ENCODE measurements around the gene NTRK1.

NTRK1 gene

GRCh38 chr1:156849151-156849496 lies 11.5 kb upstream of the NTRK1 start:
- no peak for TF ChIP-seq CTCF (conservative IDR thresholded peaks at IDR 0.05; ENCODE audit: low read depth, low read length)
- H3K4me3 ChIP-seq (IDR thresholded peaks at IDR 0.05; ENCODE audit: insufficient read depth, low read depth, low read length) = no peak overlapping the region
- H3K27me3 ChIP-seq (ENCODE audit: insufficient read depth, low read depth) = peaks cover 54% of the 10 kb centered on the region

DNA sequence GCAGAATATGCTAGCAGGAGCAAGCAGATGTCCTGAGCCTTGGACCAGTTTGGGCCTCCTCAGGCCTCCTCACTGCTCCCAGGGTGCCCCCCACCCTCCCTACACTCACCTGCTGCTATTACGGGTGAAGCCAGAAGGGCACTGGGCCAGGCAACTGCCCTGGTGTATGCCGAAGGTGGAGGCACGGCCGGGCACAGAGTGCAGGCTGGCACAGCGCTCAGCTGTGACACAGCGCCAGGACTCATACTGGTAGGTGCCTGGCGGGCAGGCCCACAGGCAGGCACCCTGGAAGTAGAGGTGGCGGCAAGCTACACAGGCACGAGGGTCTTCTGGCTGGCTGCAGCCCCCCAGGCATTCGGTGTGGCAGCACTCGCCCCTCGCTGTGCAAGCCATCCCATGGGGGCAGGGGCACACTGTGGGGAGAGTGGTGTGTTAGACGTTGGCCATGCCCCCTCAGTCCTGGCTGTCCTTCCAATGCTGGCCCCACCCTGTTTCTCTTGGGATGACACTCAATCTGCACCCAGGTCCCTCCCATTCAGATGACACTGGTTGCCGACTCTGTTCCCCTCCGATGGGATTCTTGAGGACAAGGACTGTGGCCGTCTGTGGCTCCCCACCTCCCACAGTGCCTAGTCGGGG lies 8.8 kb upstream of the NTRK1 start:
- no peak overlapping the region for H3K4me3 ChIP-seq (IDR thresholded peaks at IDR 0.05; ENCODE audit: insufficient read depth, low read depth, low read length)
- H3K27ac ChIP-seq = no peak overlapping the region
- no peak overlapping the region for H3K4me2 ChIP-seq
- no peak for TF ChIP-seq CTCF (conservative IDR thresholded peaks at IDR 0.05; ENCODE audit: low read depth, low read length)
- H3K79me2 ChIP-seq (ENCODE audit: insufficient read depth, low read depth) = no peaks in the 10 kb centered on the region
- H3K36me3 ChIP-seq (ENCODE audit: insufficient read depth) = no peaks in the 10 kb centered on the region
- H3K4me1 ChIP-seq (ENCODE audit: low read depth, poor library complexity, severe bottlenecking) = no peaks in the 10 kb centered on the region
- H2AFZ ChIP-seq (ENCODE audit: low read depth) = no peak overlapping the region
- no peak overlapping the region for H3K9ac ChIP-seq
- H3K27me3 ChIP-seq (ENCODE audit: insufficient read depth, low read depth) = peaks cover 54% of the 10 kb centered on the region
- no peaks in the 10 kb centered on the region for H4K20me1 ChIP-seq (ENCODE audit: insufficient read depth)

More at GRCh38 chr1:156849151-156849496, 11.5 kb upstream of the NTRK1 start:
- no peaks in the 10 kb centered on the region for H3K4me1 ChIP-seq (ENCODE audit: low read depth, poor library complexity, severe bottlenecking)
- H3K27ac ChIP-seq = no peak overlapping the region
- H2AFZ ChIP-seq (ENCODE audit: low read depth) = no peak overlapping the region
- no peaks in the 10 kb centered on the region for H3K36me3 ChIP-seq (ENCODE audit: insufficient read depth)
- no peak overlapping the region for H3K9ac ChIP-seq
- no peaks in the 10 kb centered on the region for H3K79me2 ChIP-seq (ENCODE audit: insufficient read depth, low read depth)
- no peak overlapping the region for H3K4me2 ChIP-seq
- no peaks in the 10 kb centered on the region for H4K20me1 ChIP-seq (ENCODE audit: insufficient read depth)

GRCh38 chr1:156852418-156852874 lies 8.2 kb upstream of the NTRK1 start:
- H2AFZ ChIP-seq (ENCODE audit: low read depth) = no peak overlapping the region
- peaks cover 54% of the 10 kb centered on the region for H3K27me3 ChIP-seq (ENCODE audit: insufficient read depth, low read depth)
- H3K9ac ChIP-seq = no peak overlapping the region
- TF ChIP-seq CTCF (conservative IDR thresholded peaks at IDR 0.05; ENCODE audit: low read depth, low read length) = no peak
- no peaks in the 10 kb centered on the region for H3K4me1 ChIP-seq (ENCODE audit: low read depth, poor library complexity, severe bottlenecking)
- no peaks in the 10 kb centered on the region for H3K36me3 ChIP-seq (ENCODE audit: insufficient read depth)
- H3K4me2 ChIP-seq = no peak overlapping the region
- H3K4me3 ChIP-seq (IDR thresholded peaks at IDR 0.05; ENCODE audit: insufficient read depth, low read depth, low read length) = no peak overlapping the region
- H4K20me1 ChIP-seq (ENCODE audit: insufficient read depth) = no peaks in the 10 kb centered on the region
- H3K79me2 ChIP-seq (ENCODE audit: insufficient read depth, low read depth) = no peaks in the 10 kb centered on the region
- H3K27ac ChIP-seq = no peak overlapping the region

DNA sequence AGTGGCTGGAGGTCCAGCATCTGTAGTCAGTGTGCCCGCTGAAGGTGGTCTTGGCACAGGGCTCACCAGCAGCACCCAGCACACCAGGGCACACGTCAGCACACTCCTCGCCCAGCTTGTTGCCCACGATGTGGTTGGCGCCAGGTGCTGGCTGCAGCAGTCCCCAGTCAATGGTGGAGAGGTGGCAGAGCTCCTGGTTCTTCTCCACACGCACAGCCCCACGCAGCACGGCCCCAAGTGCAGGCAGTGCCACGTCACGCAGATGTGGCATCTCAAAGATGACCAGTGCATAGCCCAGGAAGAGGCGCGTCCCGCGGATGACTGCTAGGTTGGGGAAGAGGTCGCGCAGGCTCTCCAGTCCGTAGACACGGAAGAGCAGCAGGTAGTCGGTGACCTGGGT lies 6.9 kb upstream of the NTRK1 start:
- Histone ChIP-seq H3K79me2 (ENCODE audit: insufficient read depth, low read depth) (no peaks in the 10 kb centered on the region), H3K4me1 (ENCODE audit: low read depth, poor library complexity, severe bottlenecking) (no peaks in the 10 kb centered on the region), H3K36me3 (ENCODE audit: insufficient read depth) (no peaks in the 10 kb centered on the region), H3K4me3 (IDR thresholded peaks at IDR 0.05; ENCODE audit: insufficient read depth, low read depth, low read length) (no peak overlapping the region), H3K4me2 (no peak overlapping the region), H4K20me1 (ENCODE audit: insufficient read depth) (no peaks in the 10 kb centered on the region), H3K27ac (no peak overlapping the region), H2AFZ (ENCODE audit: low read depth) (no peak overlapping the region), H3K9ac (no peak overlapping the region), H3K27me3 (ENCODE audit: insufficient read depth, low read depth) (peaks cover 54% of the 10 kb centered on the region)
- no peak for TF ChIP-seq CTCF (conservative IDR thresholded peaks at IDR 0.05; ENCODE audit: low read depth, low read length)

All from KMS-11 (cell line).